Activated CD4-positive, alpha-beta memory T cell treated with anti-CD3 and anti-CD28 coated beads, Interleukin-2, amount 10 ng/mL, durations not matched to agents 7 days and 5 days (primary cell): ENCODE results near the gene NSMF. TPM values are rescaled to one million over a fixed set of nuclear protein-coding genes. Genes with fewer than 3 reads are reported as not detected.

Experiments
- CTCF ChIA-PET: fragments of 350-600 bp; sonication (Branson Sonifier 250); formaldehyde crosslinking; loops from one replicate; lab custom pipeline; 2021; ENCODE audit warnings: antibody characterized with exemption, inconsistent platforms; lab: Charles Lee
- POLR2A ChIA-PET: fragments of 350-600 bp; sonication (Branson Sonifier 250); formaldehyde crosslinking; loops from one replicate; lab custom pipeline; 2021; ENCODE audit warnings: antibody characterized with exemption; lab: Charles Lee
- DNase-seq: peaks from one replicate; pipeline ENCODE4 v3.0.0-alpha.2; 2020
- H3K27ac Mint-ChIP-seq: one replicate; pipeline ENCODE4 v1.8.0; 2021; ENCODE audit warnings: mild to moderate bottlenecking, mixed read lengths
- H3K27me3 Mint-ChIP-seq: one replicate; pipeline ENCODE4 v1.8.0; 2021; ENCODE audit warnings: mixed read lengths
- H3K36me3 Mint-ChIP-seq: one replicate; pipeline ENCODE4 v1.8.0; 2021; ENCODE audit warnings: low read depth, mixed read lengths
- H3K4me1 Mint-ChIP-seq: one replicate; pipeline ENCODE4 v1.8.0; 2021; ENCODE audit warnings: mixed read lengths
- H3K4me3 Mint-ChIP-seq: one replicate; pipeline ENCODE4 v1.8.0; 2021; ENCODE audit warnings: mild to moderate bottlenecking, mixed read lengths
- H3K9me3 Mint-ChIP-seq: one replicate; pipeline ENCODE4 v1.8.0; 2021; ENCODE audit warnings: mixed read lengths
- total RNA-seq, 2 experiments: library from RNA; stranded (reverse); gene quantifications; one replicate each; pipeline ENCODE4 v1.2.3, GENCODE V29; 2021

NSMF gene
- total RNA-seq, 2 experiments from 2014 or later = 29.0 to 31.9 TPM

GRCh38 chr9:137438591-137439157, 20.5 kb downstream of the NSMF start:
- H3K36me3 Mint-ChIP-seq = no peaks in the 10 kb centered on the region
- no peak overlapping the region for H3K4me3 Mint-ChIP-seq
- H3K27me3 Mint-ChIP-seq = peaks cover 11% of the 10 kb centered on the region
- DNase-seq = no peak
- CTCF ChIA-PET = interaction anchor here (0.6 kb wide), 1 partner anchor 156 kb away, joined by 3 read pairs; no protein-coding TSS in a partner anchor
- no peak overlapping the region for H3K27ac Mint-ChIP-seq
- POLR2A ChIA-PET = interaction anchor here (0.9 kb wide), 1 partner anchor 15 kb away, joined by 3 read pairs; the partner anchor contains the start of genes EXD3 and NOXA1
- no peaks in the 10 kb centered on the region for H3K9me3 Mint-ChIP-seq
- H3K4me1 Mint-ChIP-seq = peaks cover 3% of the 10 kb centered on the region

GRCh38 chr9:137437691-137438590, 21.2 kb downstream of the NSMF start:
- H3K4me1 Mint-ChIP-seq = peaks cover 3% of the 10 kb centered on the region
- H3K27me3 Mint-ChIP-seq = peaks cover 8% of the 10 kb centered on the region
- H3K4me3 Mint-ChIP-seq = no peak overlapping the region
- no peak for DNase-seq
- CTCF ChIA-PET = no interaction called here
- no peaks in the 10 kb centered on the region for H3K36me3 Mint-ChIP-seq
- POLR2A ChIA-PET = interaction anchor here (0.9 kb wide), 1 partner anchor 15 kb away, joined by 3 read pairs; the partner anchor contains the start of genes EXD3 and NOXA1
- no peak overlapping the region for H3K27ac Mint-ChIP-seq
- H3K9me3 Mint-ChIP-seq = no peaks in the 10 kb centered on the region

GRCh38 chr9:137436761-137437600, 22.2 kb downstream of the NSMF start:
- CTCF ChIA-PET = interaction anchor here (0.6 kb wide), 1 partner anchor 8 kb away, joined by 3 read pairs; no protein-coding TSS in a partner anchor
- POLR2A ChIA-PET = no interaction called here
- no peak for DNase-seq
- Mint-ChIP-seq H3K27me3 (peaks cover 2% of the 10 kb centered on the region), H3K9me3 (no peaks in the 10 kb centered on the region), H3K4me1 (peaks cover 2% of the 10 kb centered on the region), H3K4me3 (no peak overlapping the region), H3K27ac (no peak overlapping the region), H3K36me3 (no peaks in the 10 kb centered on the region)

GRCh38 chr9:137435980-137436760, 23.0 kb downstream of the NSMF start:
- Mint-ChIP-seq H3K27ac (no peak overlapping the region), H3K4me3 (no peak overlapping the region), H3K4me1 (no peaks in the 10 kb centered on the region), H3K27me3 (no peaks in the 10 kb centered on the region), H3K36me3 (no peaks in the 10 kb centered on the region), H3K9me3 (no peaks in the 10 kb centered on the region)
- ChIA-PET CTCF (interaction anchor here (0.6 kb wide), 1 partner anchor 9 kb away, joined by 3 read pairs; no protein-coding TSS in a partner anchor), POLR2A (no interaction called here)
- DNase-seq = no peak

GRCh38 chr9:137435381-137435891, 23.7 kb downstream of the NSMF start:
- POLR2A ChIA-PET = no interaction called here
- no peak for DNase-seq
- H3K4me1 Mint-ChIP-seq = no peaks in the 10 kb centered on the region
- H3K4me3 Mint-ChIP-seq = no peak overlapping the region
- H3K36me3 Mint-ChIP-seq = no peaks in the 10 kb centered on the region
- H3K27me3 Mint-ChIP-seq = no peaks in the 10 kb centered on the region
- no peak overlapping the region for H3K27ac Mint-ChIP-seq
- no peaks in the 10 kb centered on the region for H3K9me3 Mint-ChIP-seq
- CTCF ChIA-PET = no interaction called here

- CTCF ChIA-PET = no interaction called here
- Mint-ChIP-seq H3K4me1 (no peaks in the 10 kb centered on the region), H3K36me3 (no peaks in the 10 kb centered on the region), H3K9me3 (no peaks in the 10 kb centered on the region), H3K27ac (no peak overlapping the region), H3K27me3 (no peaks in the 10 kb centered on the region), H3K4me3 (no peak overlapping the region)
- POLR2A ChIA-PET = no interaction called here
- DNase-seq = no peak
Observed at GRCh38 chr9:137434498-137435380, 24.4 kb downstream of the NSMF start.

- DNase-seq = no peak
- H3K4me1 Mint-ChIP-seq = no peaks in the 10 kb centered on the region
- no peaks in the 10 kb centered on the region for H3K36me3 Mint-ChIP-seq
- ChIA-PET POLR2A (no interaction called here), CTCF (no interaction called here)
- no peaks in the 10 kb centered on the region for H3K9me3 Mint-ChIP-seq
- no peaks in the 10 kb centered on the region for H3K27me3 Mint-ChIP-seq
- no peak overlapping the region for H3K4me3 Mint-ChIP-seq
- no peak overlapping the region for H3K27ac Mint-ChIP-seq
Observed at GRCh38 chr9:137433916-137434431, 25.2 kb downstream of the NSMF start.

GRCh38 chr9:137433349-137433915, 25.7 kb downstream of the NSMF start:
- POLR2A ChIA-PET = no interaction called here
- DNase-seq = no peak
- no peaks in the 10 kb centered on the region for H3K9me3 Mint-ChIP-seq

GRCh38 chr9:137432687-137433348, 26.3 kb downstream of the NSMF start:
- ChIA-PET POLR2A (no interaction called here), CTCF (interaction anchor here (0.6 kb wide), 1 partner anchor 1150 kb away, joined by 5 read pairs; no protein-coding TSS in a partner anchor)
- Mint-ChIP-seq H3K27me3 (no peaks in the 10 kb centered on the region), H3K9me3 (no peaks in the 10 kb centered on the region), H3K4me3 (no peak overlapping the region), H3K4me1 (no peaks in the 10 kb centered on the region), H3K27ac (no peak overlapping the region), H3K36me3 (no peaks in the 10 kb centered on the region)
- DNase-seq = no peak

More at GRCh38 chr9:137433349-137433915, 25.7 kb downstream of the NSMF start:
- Mint-ChIP-seq H3K4me1 (no peaks in the 10 kb centered on the region), H3K4me3 (no peak overlapping the region), H3K27ac (no peak overlapping the region), H3K27me3 (no peaks in the 10 kb centered on the region), H3K36me3 (no peaks in the 10 kb centered on the region)
- CTCF ChIA-PET = no interaction called here

GRCh38 chr9:137431416-137431931, 27.7 kb downstream of the NSMF start:
- H3K36me3 Mint-ChIP-seq = no peaks in the 10 kb centered on the region
- no peaks in the 10 kb centered on the region for H3K4me1 Mint-ChIP-seq
- no peak overlapping the region for H3K4me3 Mint-ChIP-seq

More at GRCh38 chr9:137431416-137431931, 27.7 kb downstream of the NSMF start:
- H3K27ac Mint-ChIP-seq = no peak overlapping the region
- POLR2A ChIA-PET = no interaction called here
- no peaks in the 10 kb centered on the region for H3K27me3 Mint-ChIP-seq
- DNase-seq = no peak
- CTCF ChIA-PET = no interaction called here
- no peaks in the 10 kb centered on the region for H3K9me3 Mint-ChIP-seq
